ENCODE data around the gene NOTCH4. TPM values are rescaled to one million over a fixed set of nuclear protein-coding genes. Genes with fewer than 3 reads are reported as not detected.

Gene NOTCH4
- total and polyA plus RNA-seq, 9 of the 15 experiments (the other 6 are each of a cell fraction or from before 2014, with no cell fraction given), result 0.24 to 4.3 (median 1.7) TPM

DNA sequence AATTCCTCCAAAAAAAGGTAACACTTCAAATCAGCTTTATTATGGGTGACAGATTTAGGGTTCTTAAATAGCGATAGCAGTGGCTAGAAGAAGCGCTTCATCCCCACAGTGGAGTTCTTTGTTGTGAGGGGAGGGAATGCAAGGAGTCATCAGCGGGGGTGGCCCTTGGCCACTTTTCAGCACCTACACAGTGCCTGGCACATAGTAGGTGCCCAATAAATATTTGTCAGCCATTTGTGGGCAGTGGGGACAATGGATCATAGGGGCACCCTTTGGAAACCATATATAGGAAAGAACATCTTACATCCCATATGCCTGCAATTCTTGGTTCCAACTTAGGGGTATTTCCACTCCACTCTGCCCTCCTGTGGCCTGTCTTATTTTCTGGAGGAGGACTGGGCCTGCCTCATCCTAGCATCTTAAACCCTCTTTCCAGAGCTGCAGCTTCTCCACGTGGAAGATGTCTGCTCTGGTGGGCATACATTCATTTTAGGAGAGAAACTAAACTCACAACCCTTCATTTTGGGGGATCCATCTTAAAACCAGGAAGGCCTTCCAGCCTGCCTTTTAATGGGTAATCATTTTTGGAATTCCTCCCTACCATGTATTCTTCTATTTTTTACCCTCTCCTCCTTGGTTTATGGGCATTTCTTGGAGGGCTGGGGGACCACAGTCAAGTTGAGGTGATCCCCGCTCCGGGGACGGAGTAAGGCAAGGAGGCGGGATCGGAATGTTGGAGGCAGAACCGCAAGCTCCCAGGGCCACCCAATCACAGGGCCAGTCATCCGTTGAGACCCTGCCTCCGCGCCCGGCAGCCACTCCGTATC, 28.8 kb downstream of the NOTCH4 start (continued):
- TF ChIP-seq, protein P1, sequence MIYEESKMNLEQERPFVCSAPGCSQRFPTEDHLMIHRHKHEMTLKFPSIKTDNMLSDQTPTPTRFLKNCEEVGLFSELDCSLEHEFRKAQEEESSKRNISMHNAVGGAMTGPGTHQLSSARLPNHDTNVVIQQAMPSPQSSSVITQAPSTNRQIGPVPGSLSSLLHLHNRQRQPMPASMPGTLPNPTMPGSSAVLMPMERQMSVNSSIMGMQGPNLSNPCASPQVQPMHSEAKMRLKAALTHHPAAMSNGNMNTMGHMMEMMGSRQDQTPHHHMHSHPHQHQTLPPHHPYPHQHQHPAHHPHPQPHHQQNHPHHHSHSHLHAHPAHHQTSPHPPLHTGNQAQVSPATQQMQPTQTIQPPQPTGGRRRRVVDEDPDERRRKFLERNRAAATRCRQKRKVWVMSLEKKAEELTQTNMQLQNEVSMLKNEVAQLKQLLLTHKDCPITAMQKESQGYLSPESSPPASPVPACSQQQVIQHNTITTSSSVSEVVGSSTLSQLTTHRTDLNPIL (CRISPR knock-in tag; IDR thresholded peaks at IDR 0.05), result no peak
- TF ChIP-seq, protein P2, sequence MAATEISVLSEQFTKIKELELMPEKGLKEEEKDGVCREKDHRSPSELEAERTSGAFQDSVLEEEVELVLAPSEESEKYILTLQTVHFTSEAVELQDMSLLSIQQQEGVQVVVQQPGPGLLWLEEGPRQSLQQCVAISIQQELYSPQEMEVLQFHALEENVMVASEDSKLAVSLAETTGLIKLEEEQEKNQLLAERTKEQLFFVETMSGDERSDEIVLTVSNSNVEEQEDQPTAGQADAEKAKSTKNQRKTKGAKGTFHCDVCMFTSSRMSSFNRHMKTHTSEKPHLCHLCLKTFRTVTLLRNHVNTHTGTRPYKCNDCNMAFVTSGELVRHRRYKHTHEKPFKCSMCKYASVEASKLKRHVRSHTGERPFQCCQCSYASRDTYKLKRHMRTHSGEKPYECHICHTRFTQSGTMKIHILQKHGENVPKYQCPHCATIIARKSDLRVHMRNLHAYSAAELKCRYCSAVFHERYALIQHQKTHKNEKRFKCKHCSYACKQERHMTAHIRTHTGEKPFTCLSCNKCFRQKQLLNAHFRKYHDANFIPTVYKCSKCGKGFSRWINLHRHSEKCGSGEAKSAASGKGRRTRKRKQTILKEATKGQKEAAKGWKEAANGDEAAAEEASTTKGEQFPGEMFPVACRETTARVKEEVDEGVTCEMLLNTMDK (IDR thresholded peaks at IDR 0.05; ENCODE audit: borderline replicate concordance, insufficient read depth, low read depth, low read length, poor library complexity, severe bottlenecking), result no peak
- TF ChIP-seq KAT7 (CRISPR knock-in tag; IDR thresholded peaks at IDR 0.05; ENCODE audit: borderline replicate concordance) (no peak), ZNF311 (CRISPR knock-in tag; IDR thresholded peaks at IDR 0.05) (no peak), ZNF140 (CRISPR knock-in tag; IDR thresholded peaks at IDR 0.05) (no peak), ARID1B (IDR thresholded peaks at IDR 0.05) (peak; percentile 50; the same call in 1 of the 2 replicates)
- TF ChIP-seq, protein P3, sequence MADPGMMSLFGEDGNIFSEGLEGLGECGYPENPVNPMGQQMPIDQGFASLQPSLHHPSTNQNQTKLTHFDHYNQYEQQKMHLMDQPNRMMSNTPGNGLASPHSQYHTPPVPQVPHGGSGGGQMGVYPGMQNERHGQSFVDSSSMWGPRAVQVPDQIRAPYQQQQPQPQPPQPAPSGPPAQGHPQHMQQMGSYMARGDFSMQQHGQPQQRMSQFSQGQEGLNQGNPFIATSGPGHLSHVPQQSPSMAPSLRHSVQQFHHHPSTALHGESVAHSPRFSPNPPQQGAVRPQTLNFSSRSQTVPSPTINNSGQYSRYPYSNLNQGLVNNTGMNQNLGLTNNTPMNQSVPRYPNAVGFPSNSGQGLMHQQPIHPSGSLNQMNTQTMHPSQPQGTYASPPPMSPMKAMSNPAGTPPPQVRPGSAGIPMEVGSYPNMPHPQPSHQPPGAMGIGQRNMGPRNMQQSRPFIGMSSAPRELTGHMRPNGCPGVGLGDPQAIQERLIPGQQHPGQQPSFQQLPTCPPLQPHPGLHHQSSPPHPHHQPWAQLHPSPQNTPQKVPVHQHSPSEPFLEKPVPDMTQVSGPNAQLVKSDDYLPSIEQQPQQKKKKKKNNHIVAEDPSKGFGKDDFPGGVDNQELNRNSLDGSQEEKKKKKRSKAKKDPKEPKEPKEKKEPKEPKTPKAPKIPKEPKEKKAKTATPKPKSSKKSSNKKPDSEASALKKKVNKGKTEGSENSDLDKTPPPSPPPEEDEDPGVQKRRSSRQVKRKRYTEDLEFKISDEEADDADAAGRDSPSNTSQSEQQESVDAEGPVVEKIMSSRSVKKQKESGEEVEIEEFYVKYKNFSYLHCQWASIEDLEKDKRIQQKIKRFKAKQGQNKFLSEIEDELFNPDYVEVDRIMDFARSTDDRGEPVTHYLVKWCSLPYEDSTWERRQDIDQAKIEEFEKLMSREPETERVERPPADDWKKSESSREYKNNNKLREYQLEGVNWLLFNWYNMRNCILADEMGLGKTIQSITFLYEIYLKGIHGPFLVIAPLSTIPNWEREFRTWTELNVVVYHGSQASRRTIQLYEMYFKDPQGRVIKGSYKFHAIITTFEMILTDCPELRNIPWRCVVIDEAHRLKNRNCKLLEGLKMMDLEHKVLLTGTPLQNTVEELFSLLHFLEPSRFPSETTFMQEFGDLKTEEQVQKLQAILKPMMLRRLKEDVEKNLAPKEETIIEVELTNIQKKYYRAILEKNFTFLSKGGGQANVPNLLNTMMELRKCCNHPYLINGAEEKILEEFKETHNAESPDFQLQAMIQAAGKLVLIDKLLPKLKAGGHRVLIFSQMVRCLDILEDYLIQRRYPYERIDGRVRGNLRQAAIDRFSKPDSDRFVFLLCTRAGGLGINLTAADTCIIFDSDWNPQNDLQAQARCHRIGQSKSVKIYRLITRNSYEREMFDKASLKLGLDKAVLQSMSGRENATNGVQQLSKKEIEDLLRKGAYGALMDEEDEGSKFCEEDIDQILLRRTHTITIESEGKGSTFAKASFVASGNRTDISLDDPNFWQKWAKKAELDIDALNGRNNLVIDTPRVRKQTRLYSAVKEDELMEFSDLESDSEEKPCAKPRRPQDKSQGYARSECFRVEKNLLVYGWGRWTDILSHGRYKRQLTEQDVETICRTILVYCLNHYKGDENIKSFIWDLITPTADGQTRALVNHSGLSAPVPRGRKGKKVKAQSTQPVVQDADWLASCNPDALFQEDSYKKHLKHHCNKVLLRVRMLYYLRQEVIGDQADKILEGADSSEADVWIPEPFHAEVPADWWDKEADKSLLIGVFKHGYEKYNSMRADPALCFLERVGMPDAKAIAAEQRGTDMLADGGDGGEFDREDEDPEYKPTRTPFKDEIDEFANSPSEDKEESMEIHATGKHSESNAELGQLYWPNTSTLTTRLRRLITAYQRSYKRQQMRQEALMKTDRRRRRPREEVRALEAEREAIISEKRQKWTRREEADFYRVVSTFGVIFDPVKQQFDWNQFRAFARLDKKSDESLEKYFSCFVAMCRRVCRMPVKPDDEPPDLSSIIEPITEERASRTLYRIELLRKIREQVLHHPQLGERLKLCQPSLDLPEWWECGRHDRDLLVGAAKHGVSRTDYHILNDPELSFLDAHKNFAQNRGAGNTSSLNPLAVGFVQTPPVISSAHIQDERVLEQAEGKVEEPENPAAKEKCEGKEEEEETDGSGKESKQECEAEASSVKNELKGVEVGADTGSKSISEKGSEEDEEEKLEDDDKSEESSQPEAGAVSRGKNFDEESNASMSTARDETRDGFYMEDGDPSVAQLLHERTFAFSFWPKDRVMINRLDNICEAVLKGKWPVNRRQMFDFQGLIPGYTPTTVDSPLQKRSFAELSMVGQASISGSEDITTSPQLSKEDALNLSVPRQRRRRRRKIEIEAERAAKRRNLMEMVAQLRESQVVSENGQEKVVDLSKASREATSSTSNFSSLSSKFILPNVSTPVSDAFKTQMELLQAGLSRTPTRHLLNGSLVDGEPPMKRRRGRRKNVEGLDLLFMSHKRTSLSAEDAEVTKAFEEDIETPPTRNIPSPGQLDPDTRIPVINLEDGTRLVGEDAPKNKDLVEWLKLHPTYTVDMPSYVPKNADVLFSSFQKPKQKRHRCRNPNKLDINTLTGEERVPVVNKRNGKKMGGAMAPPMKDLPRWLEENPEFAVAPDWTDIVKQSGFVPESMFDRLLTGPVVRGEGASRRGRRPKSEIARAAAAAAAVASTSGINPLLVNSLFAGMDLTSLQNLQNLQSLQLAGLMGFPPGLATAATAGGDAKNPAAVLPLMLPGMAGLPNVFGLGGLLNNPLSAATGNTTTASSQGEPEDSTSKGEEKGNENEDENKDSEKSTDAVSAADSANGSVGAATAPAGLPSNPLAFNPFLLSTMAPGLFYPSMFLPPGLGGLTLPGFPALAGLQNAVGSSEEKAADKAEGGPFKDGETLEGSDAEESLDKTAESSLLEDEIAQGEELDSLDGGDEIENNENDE (IDR thresholded peaks at IDR 0.05; ENCODE audit: low read depth, low read length), result no peak
- TF ChIP-seq, protein P4, sequence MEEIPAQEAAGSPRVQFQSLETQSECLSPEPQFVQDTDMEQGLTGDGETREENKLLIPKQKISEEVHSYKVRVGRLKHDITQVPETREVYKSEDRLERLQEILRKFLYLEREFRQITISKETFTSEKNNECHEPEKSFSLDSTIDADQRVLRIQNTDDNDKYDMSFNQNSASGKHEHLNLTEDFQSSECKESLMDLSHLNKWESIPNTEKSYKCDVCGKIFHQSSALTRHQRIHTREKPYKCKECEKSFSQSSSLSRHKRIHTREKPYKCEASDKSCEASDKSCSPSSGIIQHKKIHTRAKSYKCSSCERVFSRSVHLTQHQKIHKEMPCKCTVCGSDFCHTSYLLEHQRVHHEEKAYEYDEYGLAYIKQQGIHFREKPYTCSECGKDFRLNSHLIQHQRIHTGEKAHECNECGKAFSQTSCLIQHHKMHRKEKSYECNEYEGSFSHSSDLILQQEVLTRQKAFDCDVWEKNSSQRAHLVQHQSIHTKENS (CRISPR knock-in tag; IDR thresholded peaks at IDR 0.05), result no peak

Data from K562 (cell line).